IMR-90 (cell line): ENCODE results near the gene CLIC4. TPM values are rescaled to one million over a fixed set of nuclear protein-coding genes. Genes with fewer than 3 reads are reported as not detected.

Experiments used
- CEBPB ChIP-seq: IDR thresholded peaks from 2 replicates; pipeline ENCODE4 v1.6.1; 2012; ENCODE audit warnings: low read depth, low read length, improper control_type of control experiment
- MAFK ChIP-seq: IDR thresholded peaks from 2 replicates; pipeline ENCODE4 v1.6.1; 2012; ENCODE audit warnings: low read depth, low read length, improper control_type of control experiment
- POLR2A ChIP-seq: IDR thresholded peaks from 2 replicates; pipeline ENCODE4 v1.6.1; 2012; ENCODE audit warnings: mild to moderate bottlenecking, low read depth, low read length
- RCOR1 ChIP-seq: IDR thresholded peaks from 2 replicates; pipeline ENCODE4 v1.6.1; 2012; ENCODE audit warnings: mild to moderate bottlenecking, low read length, improper control_type of control experiment; ENCODE audit not compliant: insufficient replicate concordance
- SMC3 ChIP-seq: fragments of 150-350 bp; IDR thresholded peaks from 2 replicates; pipeline ENCODE4 v1.6.1; 2016; ENCODE audit warnings: low read depth, mild to moderate bottlenecking, antibody characterized with exemption, low read length, moderate library complexity
- USF2 ChIP-seq: fragments of 150-350 bp; IDR thresholded peaks from 2 replicates; pipeline ENCODE4 v1.6.1; 2017; ENCODE audit warnings: mild to moderate bottlenecking, antibody characterized with exemption, low read length, low read depth
- polyA plus RNA-seq, 3 experiments: library from polyadenylated mRNA; depleted of rRNA; stranded (reverse); fragments of >200 nt; gene quantifications; 2 replicates each; pipeline ENCODE4 v1.2.3, GENCODE V29; 2012; ENCODE audit warnings: low replicate concordance in 1 of 3
- total RNA-seq: library from RNA; depleted of rRNA; stranded (reverse); fragments of >200 nt; gene quantifications from 2 replicates; pipeline ENCODE4 v1.2.3, GENCODE V29; 2012

The CLIC4 gene
- total and polyA plus RNA-seq, 2 of the 4 experiments (the other 2 are of a cell fraction), result 242 to 392 TPM

GRCh38 chr1:24849672-24850295 is 104.5 kb downstream of the CLIC4 start (continued):
- TF ChIP-seq USF2, result no peak
- TF ChIP-seq MAFK, result no peak
- TF ChIP-seq SMC3, result no peak
- TF ChIP-seq POLR2A, result no peak
- TF ChIP-seq CEBPB, result no peak
- no peak for TF ChIP-seq RCOR1
